ENCODE data around the gene CCDC183. TPM values are rescaled to one million over a fixed set of nuclear protein-coding genes. Genes with fewer than 3 reads are reported as not detected.
"Not testable (repeated sequence)": the region's sequence is repeated elsewhere in the genome, so short reads cannot be mapped to it uniquely, and the experiment has no call there.

CCDC183 gene
- total RNA-seq, 2 experiments from 2014 or later = 0.88 to 1.3 TPM

- DNase-seq (ENCODE audit: low spot score) = no peak
- Histone ChIP-seq H3K9me2 (ENCODE audit: insufficient read depth, low read length) (no peaks in the 10 kb centered on the region), H3K79me2 (ENCODE audit: insufficient read depth, low read depth, low read length) (no peaks in the 10 kb centered on the region), H3K9me3 (ENCODE audit: low read length) (no peaks in the 10 kb centered on the region), H3K4me2 (ENCODE audit: low read length) (no peak overlapping the region), H3K4me3 (ENCODE audit: low read depth, low read length, poor library complexity, severe bottlenecking) (no peak overlapping the region), H3K27ac (ENCODE audit: low read depth, low read length, poor library complexity, severe bottlenecking) (no peak overlapping the region), H2AFZ (ENCODE audit: low read length) (no peak overlapping the region), H3K4me1 (ENCODE audit: insufficient read depth, low read length, poor library complexity, severe bottlenecking) (no peaks in the 10 kb centered on the region), H4K20me1 (ENCODE audit: insufficient read depth, low read length) (no peaks in the 10 kb centered on the region), H3K36me3 (ENCODE audit: insufficient read depth, low read length) (peaks cover 66% of the 10 kb centered on the region)
- intact Hi-C loops (cut with micrococcal nuclease; ENCODE audit: unreplicated experiment) = no loop called here
- CTCF ChIA-PET (ENCODE audit: unreplicated experiment) = interaction anchor here (0.6 kb wide), 1 partner anchor 116 kb away, joined by 5 read pairs; no protein-coding TSS in a partner anchor
- POLR2A ChIA-PET = no interaction called here
- TF ChIP-seq CTCF (conservative IDR thresholded peaks at IDR 0.05; ENCODE audit: low read length) = no peak
- no peak for TF ChIP-seq EZH2phosphoT487 (IDR thresholded peaks at IDR 0.05; ENCODE audit: borderline replicate concordance, low read depth, low read length)
- BruUV-seq (replicated peaks) = no TSS peak
These were observed 36.4 kb downstream of the CCDC183 start for GRCh38 chr9:136832581-136832980.

DNA sequence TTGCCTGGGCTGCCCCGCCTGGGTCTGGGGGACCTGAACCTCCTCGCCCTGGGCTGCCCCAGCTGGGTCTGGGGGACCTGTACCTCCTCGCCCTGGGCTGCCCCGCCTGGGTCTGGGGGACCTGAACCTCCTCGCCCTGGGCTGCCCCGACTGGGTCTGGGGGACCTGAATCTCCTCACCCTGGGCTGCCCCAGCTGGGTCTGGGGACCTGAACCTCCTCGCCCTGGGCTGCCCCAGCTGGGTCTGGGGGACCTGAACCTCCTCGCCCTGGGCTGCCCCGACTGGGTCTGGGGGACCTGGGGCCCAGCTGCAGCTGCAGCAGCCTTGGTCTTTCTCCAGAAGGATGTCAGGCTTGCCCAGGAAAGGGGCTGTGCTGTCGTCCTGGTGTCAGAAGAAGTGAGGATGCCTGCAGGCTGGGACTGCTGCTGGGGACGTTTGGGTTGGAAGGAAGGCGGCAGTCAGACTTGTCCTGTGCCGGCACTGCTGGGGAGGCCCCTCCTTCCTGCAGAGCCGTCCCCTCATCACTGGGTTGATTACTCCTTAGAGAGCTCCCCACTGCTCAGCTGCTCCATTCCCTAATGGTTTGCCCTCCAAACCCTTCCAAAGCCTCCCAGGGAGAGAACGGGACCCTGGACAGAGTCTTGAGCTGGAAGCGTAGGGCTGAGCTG, 37.4 kb downstream of the CCDC183 start:
- H3K4me2 ChIP-seq (ENCODE audit: low read length); H3K79me2 ChIP-seq (ENCODE audit: insufficient read depth, low read depth, low read length); H3K9me2 ChIP-seq (ENCODE audit: insufficient read depth, low read length); intact Hi-C loops (cut with micrococcal nuclease; ENCODE audit: unreplicated experiment); H3K9me3 ChIP-seq (ENCODE audit: low read length); DNase-seq (ENCODE audit: low spot score); H3K4me1 ChIP-seq (ENCODE audit: insufficient read depth, low read length, poor library complexity, severe bottlenecking); H4K20me1 ChIP-seq (ENCODE audit: insufficient read depth, low read length); POLR2A ChIA-PET; CTCF ChIA-PET (ENCODE audit: unreplicated experiment); H3K4me3 ChIP-seq (ENCODE audit: low read depth, low read length, poor library complexity, severe bottlenecking); H3K27ac ChIP-seq (ENCODE audit: low read depth, low read length, poor library complexity, severe bottlenecking); H2AFZ ChIP-seq (ENCODE audit: low read length); BruUV-seq (replicated peaks): not testable (repeated sequence)
- peaks cover 67% of the 10 kb centered on the region for H3K36me3 ChIP-seq (ENCODE audit: insufficient read depth, low read length)

- ChIA-PET POLR2A (no interaction called here), CTCF (ENCODE audit: unreplicated experiment) (interaction anchor here (0.7 kb wide), 1 partner anchor 35 kb away, joined by 3 read pairs; no protein-coding TSS in a partner anchor)
- intact Hi-C loops (cut with micrococcal nuclease; ENCODE audit: unreplicated experiment) = no loop called here
- Histone ChIP-seq H3K4me1 (ENCODE audit: insufficient read depth, low read length, poor library complexity, severe bottlenecking) (no peaks in the 10 kb centered on the region), H3K27ac (ENCODE audit: low read depth, low read length, poor library complexity, severe bottlenecking) (no peak overlapping the region), H3K4me3 (ENCODE audit: low read depth, low read length, poor library complexity, severe bottlenecking) (no peak overlapping the region), H3K9me3 (ENCODE audit: low read length) (no peaks in the 10 kb centered on the region), H4K20me1 (ENCODE audit: insufficient read depth, low read length) (no peaks in the 10 kb centered on the region), H3K9me2 (ENCODE audit: insufficient read depth, low read length) (no peaks in the 10 kb centered on the region), H3K36me3 (ENCODE audit: insufficient read depth, low read length) (peaks cover 66% of the 10 kb centered on the region), H3K79me2 (ENCODE audit: insufficient read depth, low read depth, low read length) (no peaks in the 10 kb centered on the region), H3K4me2 (ENCODE audit: low read length) (no peak overlapping the region), H2AFZ (ENCODE audit: low read length) (no peak overlapping the region)
- DNase-seq (ENCODE audit: low spot score) = no peak
- BruUV-seq (replicated peaks) = no TSS peak
- no peak for TF ChIP-seq EZH2phosphoT487 (IDR thresholded peaks at IDR 0.05; ENCODE audit: borderline replicate concordance, low read depth, low read length)
- TF ChIP-seq CTCF (conservative IDR thresholded peaks at IDR 0.05; ENCODE audit: low read length) = no peak
These were observed 39.2 kb downstream of the CCDC183 start for GRCh38 chr9:136835162-136835931.

All from OCI-LY7 (cell line).